Measurements from ENCODE around the gene APBA1. TPM values are rescaled to one million over a fixed set of nuclear protein-coding genes. Genes with fewer than 3 reads are reported as not detected.
"Not testable (repeated sequence)": the region's sequence is repeated elsewhere in the genome, so short reads cannot be mapped to it uniquely, and the experiment has no call there.

The APBA1 gene
- total RNA-seq, 2 experiments from 2014 or later: 0.05 to 0.10 TPM

DNA sequence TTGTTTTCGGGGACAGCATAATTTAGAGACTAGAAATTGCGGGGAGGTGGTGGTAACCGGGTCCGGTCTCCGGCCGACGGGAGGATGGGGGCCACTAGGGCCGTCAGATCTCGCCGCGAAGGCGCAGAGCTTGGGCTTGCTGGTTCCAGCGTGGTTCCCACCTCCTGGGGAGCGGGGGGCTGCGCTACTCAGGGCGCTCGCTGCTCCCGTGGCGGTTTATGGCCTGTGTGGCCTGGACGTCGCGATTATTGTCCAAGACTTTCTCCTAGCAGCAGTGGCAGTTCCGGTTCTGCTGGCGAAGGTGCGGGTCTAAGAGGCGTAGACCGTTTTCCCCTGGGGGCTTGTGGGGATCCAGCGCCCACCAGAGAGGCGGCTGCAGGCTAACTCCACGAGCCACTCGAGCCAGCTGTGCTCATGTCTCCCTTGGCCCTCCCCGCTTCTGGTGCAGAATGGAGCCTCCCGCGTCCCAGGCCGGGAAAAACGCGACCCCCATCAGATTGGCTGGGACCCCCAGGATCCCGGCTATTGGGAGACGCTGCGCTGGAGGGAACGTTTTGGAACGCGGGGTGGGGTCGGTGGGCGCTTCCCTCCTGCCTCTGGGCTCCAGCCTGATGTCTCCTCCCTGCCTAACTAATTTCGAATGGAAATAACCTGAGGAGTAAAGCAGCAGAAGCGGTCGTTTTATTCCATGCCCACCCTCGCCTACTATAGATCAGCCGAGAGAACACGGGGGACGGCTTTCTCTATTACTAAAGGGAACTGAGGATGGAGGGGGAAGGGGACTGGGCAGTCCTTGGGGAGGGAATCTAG is 260.0 kb downstream of the APBA1 start:
- Mint-ChIP-seq H3K36me3 (ENCODE audit: low read depth) (no peaks in the 10 kb centered on the region), H3K27ac (no peak overlapping the region), H3K9me3 (no peaks in the 10 kb centered on the region), H3K27me3 (ENCODE audit: low read depth) (peaks cover 4% of the 10 kb centered on the region), H3K4me1 (ENCODE audit: low read depth) (no peaks in the 10 kb centered on the region), H3K4me3 (no peak overlapping the region)
- intact Hi-C loops (cut with micrococcal nuclease): no loop called here
- CTCF ChIA-PET: interaction anchor here (0.9 kb wide), 1 partner anchor 9 kb away, joined by 3 read pairs; no protein-coding TSS in a partner anchor
- DNase-seq: no peak

DNA sequence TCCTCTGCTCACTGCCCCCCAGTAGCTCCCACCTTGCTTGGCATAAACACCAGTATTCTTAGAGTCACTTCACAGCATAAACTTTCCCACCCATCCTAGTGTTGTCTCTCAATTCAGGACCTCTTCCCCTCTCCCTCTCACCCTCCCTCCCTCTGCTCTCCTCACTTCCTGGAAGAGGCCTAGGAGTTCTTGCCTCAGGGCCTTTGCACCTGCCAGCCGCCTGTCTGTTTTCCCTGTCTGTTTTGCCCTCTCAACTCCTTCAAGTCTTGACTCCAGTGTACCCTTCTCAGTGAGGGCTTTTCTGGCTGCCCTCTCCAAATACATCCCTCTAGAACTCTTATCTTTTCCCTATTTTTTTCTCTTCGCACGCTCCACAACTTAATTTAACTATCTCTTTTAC is 260.9 kb downstream of the APBA1 start:
- Mint-ChIP-seq H3K4me3 (no peak overlapping the region), H3K9me3 (no peaks in the 10 kb centered on the region), H3K27me3 (ENCODE audit: low read depth) (peaks cover 4% of the 10 kb centered on the region), H3K27ac (no peak overlapping the region), H3K4me1 (ENCODE audit: low read depth) (no peaks in the 10 kb centered on the region), H3K36me3 (ENCODE audit: low read depth) (no peaks in the 10 kb centered on the region)
- DNase-seq: no peak
- CTCF ChIA-PET: interaction anchor here (0.9 kb wide), 1 partner anchor 9 kb away, joined by 3 read pairs; no protein-coding TSS in a partner anchor
- intact Hi-C loops (cut with micrococcal nuclease): no loop called here

DNA sequence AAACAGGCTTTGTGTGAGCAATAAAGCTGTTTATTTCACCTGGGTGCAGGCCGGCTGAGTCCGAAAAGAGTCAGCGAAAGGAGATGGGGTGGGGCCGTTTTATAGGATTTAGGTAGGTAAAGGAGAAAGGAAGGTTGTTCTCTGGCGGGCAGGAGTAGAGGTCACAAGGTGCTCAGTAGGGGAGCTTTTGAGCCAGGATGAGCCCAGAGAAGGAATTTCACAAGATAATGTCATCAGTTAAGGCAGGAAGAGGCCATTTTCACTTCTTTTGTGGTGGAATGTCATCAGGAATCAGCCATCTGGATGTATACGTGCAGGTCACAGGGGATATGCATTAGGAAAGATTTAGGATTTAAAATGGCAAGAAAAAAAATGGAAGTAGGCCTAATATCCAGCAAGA is 262.2 kb downstream of the APBA1 start:
- intact Hi-C loops (cut with micrococcal nuclease); CTCF ChIA-PET; DNase-seq; H3K36me3 Mint-ChIP-seq (ENCODE audit: low read depth); H3K9me3 Mint-ChIP-seq; H3K4me1 Mint-ChIP-seq (ENCODE audit: low read depth); H3K4me3 Mint-ChIP-seq; H3K27me3 Mint-ChIP-seq (ENCODE audit: low read depth); H3K27ac Mint-ChIP-seq: not testable (repeated sequence)

DNA sequence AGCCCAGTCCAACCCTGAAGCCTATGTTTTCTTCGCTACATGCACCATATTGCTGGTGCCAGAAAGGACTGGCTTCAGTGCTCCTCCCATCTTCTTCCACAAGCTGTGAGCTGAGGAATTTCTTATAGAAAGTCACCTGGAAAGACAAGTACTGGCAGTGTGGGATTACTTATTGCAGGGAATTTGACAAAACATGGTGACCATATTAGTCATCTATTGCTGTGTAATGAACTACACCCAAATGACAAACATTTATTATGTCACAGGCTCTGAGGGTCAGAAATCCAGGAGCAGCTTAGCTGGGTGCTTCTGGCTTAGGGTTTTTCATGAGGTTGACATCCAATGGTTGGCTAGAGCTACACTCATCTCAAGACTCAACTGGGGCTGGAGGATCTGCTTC is 271.7 kb downstream of the APBA1 start:
- intact Hi-C loops (cut with micrococcal nuclease): no loop called here
- no peaks in the 10 kb centered on the region for H3K36me3 Mint-ChIP-seq (ENCODE audit: low read depth)
- H3K4me1 Mint-ChIP-seq (ENCODE audit: low read depth): no peaks in the 10 kb centered on the region
- peaks cover 18% of the 10 kb centered on the region for H3K27me3 Mint-ChIP-seq (ENCODE audit: low read depth)
- peaks cover 1% of the 10 kb centered on the region for H3K9me3 Mint-ChIP-seq
- no peak overlapping the region for H3K27ac Mint-ChIP-seq
- CTCF ChIA-PET: interaction anchor here (0.6 to 1.6 kb wide), 2 partner anchors 19 to 21 kb away, joined by 3 read pairs; no protein-coding TSS in a partner anchor
- no peak for DNase-seq
- no peak overlapping the region for H3K4me3 Mint-ChIP-seq

DNA sequence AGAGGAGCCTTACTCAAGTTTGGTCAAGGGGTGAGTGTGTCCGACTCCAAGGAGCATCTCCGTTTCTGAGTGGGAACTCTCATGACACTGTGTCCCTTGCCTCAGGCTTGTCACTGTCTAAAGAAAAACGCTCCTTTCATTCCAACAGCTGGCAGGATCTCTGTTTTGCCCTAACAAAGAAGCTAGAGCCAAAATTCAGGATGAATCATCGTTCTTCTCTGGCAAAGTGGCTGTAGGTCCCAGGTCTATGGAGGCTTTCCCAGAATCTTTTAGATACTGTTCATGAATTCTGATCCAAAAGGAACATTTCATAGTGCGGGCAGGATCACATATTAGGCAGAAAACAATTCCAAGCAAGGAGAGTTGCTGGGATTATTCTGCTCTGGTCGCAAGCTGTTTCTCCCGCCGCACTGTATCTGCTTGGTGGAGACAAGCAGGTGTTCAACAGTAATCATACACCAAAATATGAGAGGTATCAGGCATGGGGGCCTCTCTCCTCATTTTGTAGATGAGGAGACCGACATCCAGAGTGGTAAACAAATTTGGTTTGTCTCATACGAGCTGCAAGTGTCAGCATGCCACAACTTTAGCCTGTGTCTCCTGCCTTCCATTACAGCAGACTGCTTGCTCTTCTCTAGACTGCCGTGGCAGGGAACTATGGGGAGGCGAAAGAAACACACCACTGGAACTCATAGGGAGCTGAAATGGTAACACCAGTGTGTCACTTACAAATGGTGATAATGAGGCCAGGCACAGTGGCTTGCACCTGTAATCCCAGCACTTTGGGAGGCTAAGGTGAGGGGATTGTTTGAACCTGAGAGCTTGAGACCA is 274.6 kb downstream of the APBA1 start:
- intact Hi-C loops (cut with micrococcal nuclease): no loop called here
- Mint-ChIP-seq H3K27me3 (ENCODE audit: low read depth) (peaks cover 13% of the 10 kb centered on the region), H3K36me3 (ENCODE audit: low read depth) (no peaks in the 10 kb centered on the region), H3K27ac (no peak overlapping the region), H3K4me1 (ENCODE audit: low read depth) (no peaks in the 10 kb centered on the region), H3K4me3 (no peak overlapping the region), H3K9me3 (peaks cover 1% of the 10 kb centered on the region)
- CTCF ChIA-PET: interaction anchor here (1.2 to 1.3 kb wide), 2 partner anchors 153 to 343 kb away, joined by 3 read pairs; no protein-coding TSS in a partner anchor
- no peak for DNase-seq

DNA sequence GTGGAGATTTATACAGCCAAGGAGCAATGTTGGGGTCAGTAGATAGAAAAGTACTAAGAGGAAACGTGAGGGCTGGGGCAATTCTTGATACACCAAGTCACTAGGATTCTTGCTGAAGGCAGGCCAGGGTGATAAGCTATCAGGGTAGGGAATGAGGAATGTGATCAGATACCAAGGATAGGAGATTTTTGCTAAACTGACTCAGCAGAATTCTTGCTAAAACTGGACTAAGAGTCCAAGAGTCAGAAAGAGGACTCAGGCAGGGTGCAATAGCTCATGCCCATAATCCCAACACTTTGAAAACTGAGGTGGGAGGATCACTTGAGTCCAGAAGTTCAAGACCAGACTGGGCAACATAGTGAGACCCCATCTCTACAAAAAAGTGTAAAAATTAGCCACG is 275.4 kb downstream of the APBA1 start:
- CTCF ChIA-PET: interaction anchor here (1.2 to 1.3 kb wide), 2 partner anchors 154 to 342 kb away, joined by 3 read pairs; no protein-coding TSS in a partner anchor
- H3K9me3 Mint-ChIP-seq: peaks cover under 1% of the 10 kb centered on the region
- no peak for DNase-seq
- H3K4me3 Mint-ChIP-seq: no peak overlapping the region
- intact Hi-C loops (cut with micrococcal nuclease): no loop called here
- H3K4me1 Mint-ChIP-seq (ENCODE audit: low read depth): no peaks in the 10 kb centered on the region
- H3K27ac Mint-ChIP-seq: no peak overlapping the region
- H3K27me3 Mint-ChIP-seq (ENCODE audit: low read depth): peaks cover 13% of the 10 kb centered on the region
- no peaks in the 10 kb centered on the region for H3K36me3 Mint-ChIP-seq (ENCODE audit: low read depth)

DNA sequence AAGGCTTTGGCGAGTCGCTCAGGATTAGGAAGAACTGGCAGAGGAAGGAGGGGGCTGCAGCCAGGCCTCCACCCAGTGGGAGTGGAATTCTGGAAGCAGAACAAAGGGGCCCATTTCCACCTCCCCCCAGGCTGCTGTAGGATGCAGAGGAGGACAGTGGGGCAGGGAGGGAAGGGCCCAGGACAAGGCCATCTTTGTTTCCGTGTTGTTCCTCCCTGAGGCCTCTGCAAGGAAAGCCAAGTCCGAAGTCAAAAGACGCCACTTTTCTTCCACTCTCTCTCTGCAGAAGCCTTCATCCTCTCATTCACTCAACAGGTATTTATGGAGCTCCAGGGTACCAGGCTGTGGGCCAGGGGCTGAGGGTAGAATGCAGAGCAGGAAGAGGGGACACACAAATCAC is 276.5 kb downstream of the APBA1 start:
- DNase-seq: no peak
- no peaks in the 10 kb centered on the region for H3K4me1 Mint-ChIP-seq (ENCODE audit: low read depth)
- H3K36me3 Mint-ChIP-seq (ENCODE audit: low read depth): no peaks in the 10 kb centered on the region
- H3K27me3 Mint-ChIP-seq (ENCODE audit: low read depth): peaks cover 9% of the 10 kb centered on the region
- no peak overlapping the region for H3K27ac Mint-ChIP-seq
- CTCF ChIA-PET: interaction anchor here (0.6 kb wide), 1 partner anchor 38 kb away, joined by 5 read pairs; no protein-coding TSS in a partner anchor
- intact Hi-C loops (cut with micrococcal nuclease): no loop called here
- H3K9me3 Mint-ChIP-seq: no peaks in the 10 kb centered on the region
- no peak overlapping the region for H3K4me3 Mint-ChIP-seq

DNA sequence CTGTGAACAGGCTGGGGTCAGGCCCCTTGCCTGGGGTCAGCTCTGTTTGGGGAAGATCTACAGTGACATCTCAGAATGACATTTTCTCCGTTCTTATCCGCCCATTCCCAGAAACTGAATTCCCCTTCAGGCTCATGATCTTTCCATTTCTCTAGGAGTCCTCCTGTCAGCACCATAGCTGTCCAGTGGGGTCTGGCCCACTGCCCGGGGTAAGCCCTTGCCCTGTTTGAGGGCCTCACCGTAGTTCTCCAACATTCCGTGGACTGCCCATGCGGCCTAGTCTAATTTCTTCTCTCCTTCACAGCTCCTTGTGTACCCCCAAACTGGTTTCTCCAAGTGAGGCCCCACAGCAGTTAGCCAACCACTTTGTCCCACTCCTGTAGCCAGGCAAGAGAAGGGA is 278.7 kb downstream of the APBA1 start:
- CTCF ChIA-PET: no interaction called here
- Mint-ChIP-seq H3K27ac (no peak overlapping the region), H3K36me3 (ENCODE audit: low read depth) (no peaks in the 10 kb centered on the region)

DNA sequence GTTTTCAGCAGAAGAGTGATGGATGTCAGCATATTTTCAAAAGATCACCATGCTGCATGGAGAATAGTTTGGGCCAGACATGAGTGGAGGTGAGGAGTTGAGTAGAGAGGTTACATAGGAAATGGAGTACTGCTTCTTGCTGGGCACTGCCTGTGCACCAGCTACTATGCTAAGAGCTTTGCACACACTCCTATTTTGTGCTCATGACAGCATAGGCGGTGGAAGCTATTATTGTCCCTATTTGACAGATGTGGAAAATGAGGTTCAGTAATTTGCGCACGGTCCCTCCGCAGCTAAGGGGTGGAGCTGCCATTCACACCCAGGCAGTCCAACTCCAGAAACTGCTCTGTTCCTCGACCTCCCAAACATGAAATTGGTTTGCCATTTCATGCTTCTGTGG is 279.3 kb downstream of the APBA1 start:
- Mint-ChIP-seq H3K36me3 (ENCODE audit: low read depth) (no peaks in the 10 kb centered on the region), H3K9me3 (no peaks in the 10 kb centered on the region), H3K27ac (no peak overlapping the region), H3K27me3 (ENCODE audit: low read depth) (peaks cover 8% of the 10 kb centered on the region), H3K4me1 (ENCODE audit: low read depth) (no peaks in the 10 kb centered on the region), H3K4me3 (no peak overlapping the region)
- DNase-seq: no peak
- intact Hi-C loops (cut with micrococcal nuclease): no loop called here
- CTCF ChIA-PET: interaction anchor here (0.6 kb wide), 1 partner anchor 50 kb away, joined by 3 read pairs; no protein-coding TSS in a partner anchor

More for the DNA sequence above, 278.7 kb downstream of the APBA1 start:
- H3K27me3 Mint-ChIP-seq (ENCODE audit: low read depth): peaks cover 9% of the 10 kb centered on the region
- no peaks in the 10 kb centered on the region for H3K4me1 Mint-ChIP-seq (ENCODE audit: low read depth)
- no peak overlapping the region for H3K4me3 Mint-ChIP-seq
- intact Hi-C loops (cut with micrococcal nuclease): no loop called here
- no peaks in the 10 kb centered on the region for H3K9me3 Mint-ChIP-seq
- DNase-seq: no peak

DNA sequence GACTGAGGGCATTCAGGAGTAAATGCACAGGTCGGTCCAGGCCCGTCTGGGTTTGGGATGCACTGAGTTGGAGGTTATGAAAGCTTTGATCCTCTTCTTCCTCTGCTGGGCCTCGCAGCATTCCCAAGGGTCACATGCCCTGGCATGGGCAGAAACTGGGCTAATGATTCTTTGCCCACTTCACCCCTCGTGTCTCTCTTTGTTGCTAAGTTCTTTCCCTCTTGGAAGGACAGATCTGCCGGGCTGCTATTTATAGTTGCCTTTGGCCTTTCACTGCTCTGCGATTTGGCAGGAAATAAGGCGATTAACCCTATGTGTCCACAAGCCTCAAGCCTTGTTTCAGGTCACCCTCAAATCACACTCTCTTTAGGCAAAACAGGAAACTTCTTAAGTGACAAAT is 280.2 kb downstream of the APBA1 start:
- no peak overlapping the region for H3K27ac Mint-ChIP-seq
- H3K9me3 Mint-ChIP-seq: no peaks in the 10 kb centered on the region
- H3K27me3 Mint-ChIP-seq (ENCODE audit: low read depth): peaks cover 9% of the 10 kb centered on the region
- intact Hi-C loops (cut with micrococcal nuclease): no loop called here
- no peak overlapping the region for H3K4me3 Mint-ChIP-seq
- no peak for DNase-seq
- no peaks in the 10 kb centered on the region for H3K4me1 Mint-ChIP-seq (ENCODE audit: low read depth)
- CTCF ChIA-PET: interaction anchor here (0.9 kb wide), 1 partner anchor 30 kb away, joined by 4 read pairs; no protein-coding TSS in a partner anchor
- no peaks in the 10 kb centered on the region for H3K36me3 Mint-ChIP-seq (ENCODE audit: low read depth)

DNA sequence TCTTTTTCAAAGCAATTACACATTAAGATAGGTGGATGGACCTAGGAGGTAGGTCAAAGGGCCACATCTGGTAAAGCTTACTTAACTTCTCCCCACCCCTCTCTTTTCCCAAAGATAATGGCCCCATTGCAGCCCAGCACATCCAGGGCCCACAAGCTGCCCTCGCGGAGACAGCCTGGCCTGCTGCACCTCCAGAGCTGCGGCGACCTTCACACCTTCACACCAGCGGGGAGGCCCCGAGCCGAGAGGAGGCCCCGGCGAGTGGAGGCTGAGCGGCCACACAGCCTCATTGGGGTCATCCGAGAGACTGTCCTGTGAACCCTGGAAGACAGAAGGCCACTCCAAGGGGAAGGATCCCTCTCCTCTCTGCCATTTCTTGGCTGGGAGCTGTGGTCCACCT is 280.7 kb downstream of the APBA1 start:
- CTCF ChIA-PET: interaction anchor here (0.9 kb wide), 1 partner anchor 30 kb away, joined by 4 read pairs; no protein-coding TSS in a partner anchor
- Mint-ChIP-seq H3K27me3 (ENCODE audit: low read depth) (peaks cover 12% of the 10 kb centered on the region), H3K9me3 (no peaks in the 10 kb centered on the region), H3K4me1 (ENCODE audit: low read depth) (no peaks in the 10 kb centered on the region), H3K27ac (no peak overlapping the region), H3K36me3 (ENCODE audit: low read depth) (no peaks in the 10 kb centered on the region), H3K4me3 (no peak overlapping the region)
- intact Hi-C loops (cut with micrococcal nuclease): no loop called here
- no peak for DNase-seq

DNA sequence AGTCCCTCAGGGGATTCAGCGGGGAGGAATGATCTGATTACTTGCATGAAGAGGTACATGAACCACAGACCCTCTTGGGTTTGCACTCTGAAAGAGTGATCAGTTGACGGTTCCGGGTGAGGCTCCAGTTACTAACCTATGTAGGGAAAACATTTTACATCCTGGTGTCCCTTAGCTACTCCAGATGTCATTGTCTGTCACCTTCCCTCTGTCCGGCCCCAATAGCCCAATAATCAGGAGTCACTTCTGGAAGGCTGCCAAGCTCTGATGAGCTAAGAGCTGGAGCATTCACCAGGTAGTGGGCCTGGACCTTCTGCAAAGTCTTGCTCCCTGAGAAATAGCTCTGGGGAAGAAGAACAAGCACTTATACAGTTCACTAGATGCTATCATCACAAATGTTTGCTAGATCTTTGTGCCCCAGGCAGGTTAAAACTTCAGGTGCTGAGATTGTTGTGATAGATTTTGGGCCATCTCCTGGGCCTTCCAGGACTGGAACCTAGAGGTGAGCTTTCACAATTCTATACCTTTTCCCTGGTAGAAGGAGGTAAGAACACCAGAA is 282.7 kb downstream of the APBA1 start:
- Mint-ChIP-seq H3K27ac (no peak overlapping the region), H3K4me3 (no peak overlapping the region), H3K9me3 (no peaks in the 10 kb centered on the region), H3K36me3 (ENCODE audit: low read depth) (no peaks in the 10 kb centered on the region), H3K4me1 (ENCODE audit: low read depth) (no peaks in the 10 kb centered on the region), H3K27me3 (ENCODE audit: low read depth) (peaks cover 12% of the 10 kb centered on the region)
- CTCF ChIA-PET: no interaction called here
- intact Hi-C loops (cut with micrococcal nuclease): no loop called here
- DNase-seq: no peak
